Spleen (tissue), 7 donors: ENCODE measurements around the gene TARBP1.

Experiments used
- CTCF ChIP-seq, 11 experiments: fragments of 200-600 bp in 7 of 11; fragments of 450-650 bp in 4 of 11; sonication (generic) in 4 of 11; IDR thresholded peaks in 8 of 11; conservative IDR thresholded peaks in 3 of 11; 1 replicate in 7 of 11; 2 replicates in 4 of 11; pipeline versions ENCODE4 v1.4.0 to v1.8.0; 2016 to 2021; ENCODE audit warnings: antibody characterized with exemption in 11 of 11, inconsistent platforms in 4 of 11, mild to moderate bottlenecking in 1 of 11
- POLR2AphosphoS5 ChIP-seq, 3 donors: sonication (generic); formaldehyde crosslinking; IDR thresholded peaks; one replicate each; pipeline ENCODE4 v1.5.1; 2017; ENCODE audit warnings: antibody characterized with exemption in 3 of 3
- donor health status: DM: no; HTN: no; CAD: no; lungs with moderate emphysema.
- donor health status: DM: no; HTN: no; CAD: no.
- donor health status: DM: no; HTN: no; CAD: no.

- TF ChIP-seq CTCF (IDR thresholded peaks at IDR 0.05 in 8 of 11, conservative IDR thresholded peaks at IDR 0.05 in 3 of 11): no peak
- no peak for TF ChIP-seq POLR2AphosphoS5 (IDR thresholded peaks at IDR 0.05)
Measured at GRCh38 chr1:234440348-234440747, 38.6 kb downstream of the TARBP1 start.
